DMS153 treated with DMSO at 0.1 percent for 48 hours (cell line): ENCODE measurements around the gene GAS7.

Experiments
- DNase-seq: peaks from one replicate; lab custom pipeline; 2025; ENCODE audit not compliant: unreplicated experiment; lab: John Stamatoyannopoulos, UW

GAS7 gene

DNA sequence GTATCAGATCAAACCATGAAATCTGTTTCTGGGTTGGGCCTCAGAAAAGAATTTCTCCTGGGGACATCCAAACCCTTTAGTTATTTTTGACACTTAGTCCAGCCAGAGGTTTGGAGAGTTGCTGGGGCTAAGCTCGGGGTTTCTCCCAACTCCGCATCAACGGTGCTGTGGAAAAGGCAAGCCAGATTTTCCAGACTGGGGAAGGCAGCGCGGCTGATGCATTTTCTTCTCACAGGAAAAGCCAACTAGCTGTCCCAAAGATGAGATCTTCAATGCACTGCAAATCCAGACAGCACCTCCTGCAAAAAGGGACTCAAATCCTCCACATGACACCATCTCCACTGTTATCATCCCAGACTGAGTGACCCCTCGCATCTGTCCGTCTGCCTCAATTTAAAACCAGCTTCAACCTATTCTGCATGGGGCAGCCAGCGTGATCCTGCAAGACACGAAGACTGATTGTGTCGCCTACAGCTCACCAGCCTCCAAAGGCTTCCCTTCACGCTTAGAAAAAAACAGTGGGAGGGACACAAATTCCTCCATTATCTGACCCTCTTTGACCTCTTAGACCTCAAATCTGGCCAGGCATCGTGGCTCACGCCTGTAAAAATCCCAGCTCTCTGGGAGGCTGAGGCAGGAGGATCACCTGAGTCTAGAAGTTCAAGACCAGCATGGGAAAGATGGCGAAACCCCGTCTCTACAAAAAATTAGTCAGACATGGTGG lies 62.0 kb downstream of the GAS7 start:
- DNase-seq: no peak

DNA sequence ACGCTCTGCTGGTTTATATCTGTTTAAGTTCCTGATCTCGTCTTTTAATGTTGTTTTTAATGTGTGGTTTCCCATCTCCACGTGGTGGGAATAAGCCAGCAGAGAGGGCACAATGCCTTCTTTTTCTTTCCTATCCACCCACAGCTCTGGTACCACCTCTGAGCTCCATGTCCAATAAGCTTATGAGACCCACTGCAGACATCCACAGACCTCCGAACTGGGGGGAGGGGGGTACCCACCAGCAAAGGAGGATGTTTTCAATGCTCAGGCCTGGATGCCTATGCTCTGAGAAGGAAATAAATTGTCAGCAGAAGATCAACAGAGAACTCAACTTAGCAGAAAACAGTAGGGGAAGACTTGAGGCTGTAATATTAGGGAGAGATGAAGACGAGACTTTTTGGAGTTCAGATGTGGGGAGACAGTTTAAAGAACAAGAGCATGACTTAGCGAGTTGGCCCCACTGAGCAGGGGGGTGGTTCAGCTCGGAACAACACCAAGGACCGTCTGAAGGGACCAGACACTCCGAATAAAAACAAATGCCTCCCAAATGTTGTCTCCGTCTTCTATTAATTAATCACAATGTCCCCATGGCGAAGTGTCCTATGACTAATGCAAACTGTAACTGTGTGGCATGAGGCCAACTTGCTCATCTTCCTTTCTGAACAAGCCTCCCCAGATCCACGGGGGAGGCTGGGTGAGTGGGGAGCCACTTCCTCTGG lies 62.7 kb downstream of the GAS7 start:
- no peak for DNase-seq

DNA sequence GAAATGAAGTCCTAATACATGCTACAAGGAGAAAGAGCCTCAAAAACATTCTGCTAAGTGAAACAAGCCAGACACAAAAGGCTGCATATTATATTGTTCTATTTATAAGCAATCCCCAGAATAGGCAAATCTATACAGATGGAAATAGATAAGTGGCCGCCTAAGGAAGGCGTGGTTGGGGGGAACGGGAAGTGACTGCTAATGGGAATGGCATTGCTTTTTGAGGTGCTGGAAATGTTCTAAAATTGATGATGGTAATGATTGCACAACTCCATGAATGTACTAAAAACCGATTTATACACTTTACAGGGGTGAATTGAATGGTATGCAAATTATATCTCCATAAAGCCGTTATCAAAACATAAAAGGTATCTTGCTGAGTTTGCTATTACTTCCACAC lies 67.7 kb downstream of the GAS7 start:
- DNase-seq: no peak

DNA sequence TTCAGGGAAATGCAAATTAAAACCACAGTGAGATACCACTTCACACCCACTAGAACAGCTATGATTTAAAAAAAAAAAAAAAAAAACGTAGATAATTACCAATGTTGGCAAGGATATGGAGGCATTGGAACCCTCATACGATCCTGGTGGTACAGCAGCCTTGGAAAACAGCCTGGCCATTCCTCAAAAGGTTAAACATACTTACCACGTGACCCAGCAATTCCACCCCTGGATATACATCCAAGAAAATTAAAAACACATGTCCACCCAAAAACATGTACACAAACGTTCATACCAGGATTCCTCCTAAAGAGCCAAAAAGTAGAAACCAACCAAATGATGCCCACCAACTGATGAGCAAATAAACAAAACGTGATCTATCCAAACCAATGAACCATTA lies 68.1 kb downstream of the GAS7 start:
- no peak for DNase-seq

DNA sequence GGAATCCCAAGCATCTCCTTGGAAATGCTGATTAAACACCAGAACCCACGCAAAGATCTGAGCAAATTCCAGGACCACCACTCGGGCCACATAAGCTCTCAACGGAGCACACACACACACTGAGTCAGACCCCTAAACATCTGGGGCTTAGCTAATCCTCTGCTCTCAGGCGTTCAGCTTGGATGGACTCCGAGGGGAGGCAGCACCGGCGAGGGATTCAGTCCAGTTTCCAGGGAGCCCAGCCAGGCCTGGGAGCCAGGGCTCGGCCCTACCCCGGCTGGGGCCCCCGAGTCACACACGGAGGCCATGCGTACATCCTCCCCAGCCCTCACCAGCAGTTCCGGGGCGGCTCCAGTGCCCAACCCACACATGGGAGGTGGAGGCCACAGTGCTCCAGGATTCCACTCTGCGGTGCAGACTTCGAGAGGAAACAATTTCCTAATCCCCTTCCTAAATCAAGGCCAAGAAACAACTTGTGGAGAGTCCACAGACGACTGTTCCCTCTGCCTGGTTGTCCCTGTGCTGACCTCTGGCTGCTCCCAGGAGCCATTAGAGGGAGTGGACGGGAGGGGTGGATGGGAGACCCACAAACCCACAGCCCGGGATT lies 70.5 kb downstream of the GAS7 start:
- DNase-seq: no peak

DNA sequence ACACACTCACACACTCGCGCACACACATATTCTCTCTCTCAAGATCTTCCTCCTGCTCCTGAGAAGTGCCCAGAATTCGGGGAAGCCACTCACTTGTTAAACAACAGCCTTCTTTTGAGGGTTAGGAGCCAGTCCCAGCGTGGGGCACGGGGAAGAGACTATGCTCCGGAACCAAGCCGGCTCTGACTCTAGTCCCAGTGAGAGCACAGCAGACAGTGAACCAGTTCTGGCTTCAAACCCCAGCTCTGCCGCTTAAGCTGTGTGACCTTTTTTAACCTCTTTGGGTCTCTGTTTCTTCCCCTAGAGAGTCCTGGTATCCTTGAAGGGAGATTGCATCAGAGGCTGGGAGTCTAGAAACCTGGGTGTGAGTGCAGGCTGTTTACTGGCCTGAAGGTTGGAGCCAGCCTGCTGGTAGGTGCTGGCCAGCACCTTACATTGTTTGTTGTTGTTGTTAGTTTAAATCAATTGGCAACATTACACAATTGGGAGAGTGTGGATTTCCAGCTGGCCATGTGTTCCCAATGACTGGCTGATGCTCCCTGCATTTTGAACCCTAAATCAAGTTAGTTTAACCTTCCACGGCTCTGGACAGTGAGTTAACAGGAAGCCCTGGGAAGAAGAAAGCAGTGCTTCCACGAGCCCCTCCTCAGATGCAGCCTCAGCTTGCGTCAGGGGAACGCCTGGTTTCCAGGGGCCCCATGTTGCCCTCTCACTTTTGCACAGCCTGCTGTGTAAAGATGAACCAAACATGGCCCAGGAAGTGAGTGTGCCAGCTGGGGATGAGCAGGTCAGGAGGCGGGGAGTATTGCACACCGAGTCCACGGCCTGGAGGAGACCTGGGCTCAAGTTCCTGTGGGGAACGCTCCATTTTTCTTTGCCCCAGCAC lies 71.5 kb downstream of the GAS7 start:
- no peak for DNase-seq

DNA sequence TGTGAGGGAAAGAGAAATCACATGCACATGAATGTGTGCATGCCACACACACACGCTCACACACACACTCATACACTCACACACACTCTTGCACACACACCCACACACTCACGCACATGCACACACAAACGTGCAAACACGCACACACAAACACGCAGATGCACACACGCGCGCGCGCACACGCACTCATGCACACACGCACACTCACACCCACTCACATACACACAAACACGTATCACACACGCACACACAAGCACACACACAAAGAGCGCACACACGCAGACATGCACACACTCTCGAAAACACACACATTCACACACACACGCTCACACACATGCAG lies 72.2 kb downstream of the GAS7 start:
- no peak for DNase-seq

DNA sequence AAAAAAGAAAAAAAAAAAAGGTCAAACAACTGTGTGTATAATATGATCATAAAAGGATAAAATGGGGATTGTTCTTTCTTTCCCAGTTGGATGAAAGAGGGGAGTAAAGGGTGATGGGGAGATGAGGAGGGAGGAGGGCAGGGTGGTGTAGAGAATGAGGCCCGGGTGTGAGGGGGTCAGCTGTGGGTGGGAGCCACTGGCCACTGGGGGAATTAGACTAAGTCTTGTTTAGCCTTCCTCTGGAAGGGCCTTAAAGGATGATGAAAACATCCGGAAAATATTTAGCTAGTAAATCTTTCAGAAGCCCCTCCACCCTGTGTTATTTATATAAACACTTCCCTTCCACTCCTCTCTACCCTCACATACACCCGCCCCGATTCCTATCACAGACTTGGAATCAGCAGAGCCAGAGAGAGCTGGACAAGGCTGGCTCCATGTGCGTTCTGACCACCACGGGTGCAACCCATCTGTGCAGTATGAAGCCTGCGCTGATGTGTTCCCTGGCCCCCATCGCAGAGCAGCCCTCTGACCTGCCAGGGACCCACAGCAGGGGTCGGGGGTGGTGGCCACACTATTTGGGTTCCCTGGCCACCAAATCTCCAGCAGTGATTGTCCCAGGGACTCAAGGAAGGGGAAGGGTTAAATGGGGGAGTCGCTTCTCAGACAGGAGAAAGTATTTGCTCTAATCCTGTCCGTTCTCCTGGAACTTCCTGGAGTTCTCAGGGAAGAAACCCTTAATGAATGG lies 72.7 kb downstream of the GAS7 start:
- no peak for DNase-seq

DNA sequence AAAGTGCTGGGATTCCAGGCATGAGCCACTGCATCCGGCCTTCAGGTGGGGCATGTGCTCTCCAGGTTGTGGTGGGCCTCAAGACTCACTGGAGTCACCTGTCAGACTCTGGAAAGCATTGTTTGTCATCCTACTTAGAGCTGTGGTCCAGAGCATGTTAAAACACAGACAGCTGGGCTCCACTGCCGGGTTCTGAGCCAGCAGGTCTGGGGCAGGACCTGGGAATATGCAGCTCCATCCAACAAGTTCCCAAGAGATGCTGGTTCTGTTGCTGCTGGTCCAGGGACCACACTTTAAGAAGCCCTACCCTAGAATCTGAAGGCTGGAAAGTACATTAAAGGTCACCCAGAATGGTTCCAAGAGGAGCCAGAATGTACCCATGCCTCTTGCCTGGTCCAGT lies 75.3 kb downstream of the GAS7 start:
- no peak for DNase-seq

DNA sequence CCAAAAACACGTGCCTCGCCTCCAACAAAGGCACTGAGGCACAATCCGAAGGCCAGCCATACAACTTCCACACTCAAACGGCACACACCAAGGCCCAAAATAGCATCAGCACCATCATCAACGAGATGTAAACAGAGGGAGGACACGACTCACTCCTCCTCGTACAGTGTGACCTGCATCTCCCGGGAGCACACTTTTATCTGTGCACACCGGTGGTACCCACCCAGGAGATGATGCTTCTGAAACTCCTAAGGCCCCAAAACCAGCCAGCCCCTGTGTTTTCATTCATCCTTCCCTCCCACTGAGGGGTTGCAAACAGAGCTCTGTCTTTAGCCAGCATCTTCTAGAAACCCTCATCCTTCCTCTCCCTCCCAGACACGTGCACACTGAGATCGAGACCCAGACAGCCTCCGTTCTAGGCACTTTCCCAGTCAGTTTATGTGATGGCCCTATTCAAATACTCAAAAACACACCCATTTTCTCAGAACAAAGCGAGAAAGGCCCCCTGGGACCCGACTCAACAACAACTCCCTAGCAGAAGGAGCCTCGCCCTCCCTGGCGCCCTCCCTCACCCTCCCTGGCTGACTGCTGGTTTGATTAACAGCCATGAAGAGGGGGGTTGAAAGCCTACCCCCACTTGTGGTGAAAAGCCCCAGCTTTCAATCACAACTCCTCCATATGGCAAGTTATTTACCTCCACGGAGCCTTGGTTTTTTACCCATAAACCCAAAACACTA lies 76.3 kb downstream of the GAS7 start:
- DNase-seq: no peak

DNA sequence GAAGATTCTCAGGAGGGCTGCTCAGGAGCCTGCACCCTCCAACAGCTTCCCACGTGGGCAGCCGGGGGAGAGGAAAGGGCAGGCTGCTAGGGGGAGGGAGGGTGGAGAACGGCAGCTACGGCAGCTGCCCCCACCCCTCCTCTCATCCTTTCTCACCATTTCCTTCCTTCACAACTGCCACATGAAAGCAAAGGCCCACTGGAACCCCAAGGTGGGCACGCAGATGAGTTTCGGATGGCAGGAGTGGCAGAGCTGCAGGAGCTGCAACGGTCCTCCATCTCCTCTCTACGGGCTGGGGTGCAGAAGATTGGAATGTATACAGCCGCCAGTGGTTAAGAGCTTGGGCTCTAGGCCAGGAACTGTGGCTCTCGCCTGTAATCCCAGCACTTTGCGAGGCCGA lies 77.7 kb downstream of the GAS7 start:
- no peak for DNase-seq

DNA sequence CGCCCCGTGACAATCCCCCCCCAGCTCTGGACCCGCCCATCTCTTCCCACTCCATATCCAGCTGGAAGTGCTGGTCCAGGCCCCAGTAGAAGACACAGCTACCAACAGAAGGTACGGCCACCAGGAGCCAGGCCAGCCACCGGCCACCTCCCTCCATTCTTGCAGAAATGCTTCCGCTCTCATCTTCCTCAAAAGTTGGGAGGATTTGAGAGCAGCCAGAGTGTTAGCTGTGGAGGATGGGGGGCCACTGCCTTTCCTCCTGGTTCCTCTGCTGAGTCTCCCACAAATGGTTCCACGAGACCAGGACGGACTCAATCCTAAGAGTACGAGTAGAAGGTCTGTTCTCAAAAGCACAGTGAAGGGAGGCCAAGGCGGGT lies 78.3 kb downstream of the GAS7 start:
- DNase-seq: no peak

DNA sequence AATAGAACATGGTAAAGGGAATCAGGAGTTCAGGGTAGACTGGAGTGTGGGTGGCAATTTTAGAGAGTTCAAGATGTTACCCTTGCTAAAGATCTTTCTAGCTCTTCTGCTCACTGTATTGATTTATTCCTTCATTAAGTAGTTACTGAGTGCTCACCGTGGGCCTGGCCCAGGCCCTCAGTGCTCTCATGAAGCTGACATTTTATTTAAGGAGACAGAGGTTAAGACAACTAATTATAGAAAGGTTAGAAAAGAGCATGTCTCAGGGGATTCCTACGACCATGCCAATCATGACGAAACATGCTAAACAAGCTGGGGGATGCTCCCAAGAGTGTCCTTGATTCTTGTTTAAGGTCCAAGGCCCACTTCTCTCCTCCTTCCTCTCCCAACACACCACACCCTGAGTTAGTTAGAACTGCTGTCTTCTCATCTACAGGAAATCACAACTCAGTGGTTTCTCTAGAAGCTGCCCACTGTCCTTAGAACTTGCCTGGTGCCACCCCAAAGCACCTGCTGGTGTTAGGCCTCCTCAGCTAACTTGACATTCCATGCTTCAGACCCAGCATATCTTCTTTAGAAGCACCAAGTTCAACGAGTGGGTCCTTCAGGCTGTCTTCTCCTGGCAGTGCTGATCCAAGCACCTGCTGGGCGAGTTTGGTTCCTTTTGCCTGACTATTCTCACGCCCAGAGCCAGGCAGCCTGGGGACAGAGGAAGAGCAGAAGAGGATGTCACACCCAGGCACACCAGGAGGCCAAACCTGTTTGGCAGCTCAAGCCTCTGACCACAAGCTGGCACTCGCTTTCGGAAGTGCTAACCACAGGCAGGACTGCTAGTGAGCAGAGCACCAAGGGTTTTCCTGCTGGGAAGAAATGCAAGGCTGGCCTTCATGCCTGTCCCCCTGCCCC lies 79.0 kb downstream of the GAS7 start:
- DNase-seq: no peak

DNA sequence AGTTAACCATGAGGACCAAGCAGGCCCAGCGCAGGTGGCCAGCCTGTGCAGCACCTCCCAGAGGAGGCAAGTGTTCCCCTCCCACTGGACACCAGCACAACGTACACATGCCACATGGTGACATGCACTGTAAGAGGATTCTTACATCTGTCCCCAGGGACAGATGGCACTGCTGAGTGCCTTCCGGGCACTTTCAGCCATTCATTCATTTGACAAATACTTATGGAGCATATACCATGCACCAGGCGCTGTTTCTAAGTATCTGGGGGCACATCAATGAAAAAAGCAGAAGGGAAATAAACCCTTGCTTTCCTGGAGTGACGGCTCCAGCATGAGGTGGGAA lies 79.6 kb downstream of the GAS7 start:
- no peak for DNase-seq

DNA sequence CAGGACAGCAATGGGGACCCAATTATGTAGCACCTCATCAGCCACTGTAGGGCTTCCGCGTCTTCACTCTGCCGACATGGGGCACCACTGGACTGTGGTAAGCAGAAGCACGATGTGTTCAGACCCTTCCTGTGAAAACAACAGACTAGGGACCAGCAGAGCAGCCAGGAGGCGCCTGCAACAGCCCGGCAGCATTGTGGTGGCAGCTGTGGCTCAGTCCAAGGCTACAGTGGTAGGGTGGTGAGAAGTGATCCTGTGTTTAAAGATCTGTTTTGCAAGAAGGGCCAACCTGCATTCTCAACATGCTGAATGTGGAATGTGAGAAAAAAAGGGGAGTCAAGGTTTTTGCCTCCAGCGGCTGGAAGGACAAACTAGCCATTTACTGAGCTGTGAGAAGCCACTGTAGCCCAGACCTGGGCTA lies 80.8 kb downstream of the GAS7 start:
- DNase-seq: no peak

DNA sequence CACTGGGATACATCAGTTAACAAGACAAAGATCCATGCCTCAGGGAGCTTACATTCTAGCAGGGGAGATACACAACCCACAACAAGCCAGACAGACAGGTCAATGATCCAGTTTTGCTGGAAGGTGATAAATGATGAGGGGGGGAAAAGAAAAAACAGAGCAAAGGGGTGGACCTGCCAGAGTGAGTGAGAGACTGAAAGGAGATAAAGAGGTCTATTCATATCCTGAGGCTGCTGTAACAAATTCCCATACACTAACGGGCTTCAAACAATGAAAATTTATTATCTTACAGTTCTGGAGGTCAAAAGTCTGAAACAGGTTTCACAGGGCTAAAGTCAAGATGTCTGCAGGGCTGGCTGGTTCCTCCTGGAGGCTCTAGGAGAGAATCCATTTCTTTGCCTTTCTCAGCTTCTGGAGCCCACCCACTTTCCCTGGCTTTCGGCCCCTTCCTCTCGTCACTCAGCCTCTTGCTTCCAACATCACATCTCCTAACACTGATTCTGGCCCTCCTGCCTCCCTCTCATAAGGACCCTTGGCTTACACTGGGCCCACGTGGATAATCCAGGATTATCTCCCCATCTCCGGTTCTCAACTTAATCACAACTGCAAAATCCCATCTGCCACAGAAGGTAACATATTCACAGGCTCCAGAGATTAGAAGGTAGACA lies 81.5 kb downstream of the GAS7 start:
- no peak for DNase-seq

DNA sequence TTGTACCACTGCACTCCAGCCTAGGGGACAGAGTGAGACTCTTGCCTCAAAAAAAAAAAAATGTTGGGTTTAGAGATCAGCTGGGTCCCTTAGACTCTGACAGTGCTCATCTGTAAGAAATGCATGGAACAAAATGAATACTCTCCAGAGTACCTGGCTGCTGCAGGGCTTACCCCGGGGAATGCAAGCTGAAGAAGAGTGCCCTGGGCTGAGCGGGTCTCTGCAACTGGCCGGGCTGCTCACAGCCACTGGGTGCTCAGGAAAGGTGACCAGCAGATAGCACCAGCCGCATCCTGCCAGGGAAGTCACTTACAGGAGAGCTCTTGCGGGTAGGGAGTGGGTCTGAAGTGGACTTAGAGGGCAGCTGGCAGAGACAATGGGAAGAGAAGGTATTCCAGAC lies 82.1 kb downstream of the GAS7 start:
- no peak for DNase-seq

DNA sequence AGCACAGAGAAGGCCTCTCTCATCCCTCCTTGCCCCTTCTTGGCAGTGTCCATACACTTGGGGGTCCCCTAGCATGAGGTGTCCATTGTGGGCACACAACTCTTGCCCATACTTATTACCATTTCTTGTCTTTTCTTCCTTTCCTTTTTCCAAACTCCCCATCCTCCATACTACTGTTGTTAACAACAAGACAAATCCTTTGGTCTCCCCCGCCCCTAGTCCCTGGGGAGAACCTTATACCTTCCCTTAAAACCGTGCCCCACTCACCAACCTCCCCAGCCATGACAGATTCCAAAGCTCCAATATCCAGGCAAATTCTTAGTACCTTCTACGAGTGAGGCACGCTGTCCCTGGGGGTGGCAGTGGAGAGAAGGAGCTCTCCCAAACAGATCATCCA lies 82.9 kb downstream of the GAS7 start:
- DNase-seq: no peak
